ENCODE measurements around the gene IQGAP2.

The IQGAP2 gene

GRCh38 chr5:76691467-76692273 lies 288.6 kb downstream of the IQGAP2 start:
- Histone ChIP-seq H3K36me3 (ENCODE audit: control insufficient read depth, insufficient read depth, low read length) (no peaks in the 10 kb centered on the region), H3K27me3 (replicated peaks; ENCODE audit: control insufficient read depth, insufficient read depth, low read length) (no peaks in the 10 kb centered on the region), H3K4me3 (replicated peaks; ENCODE audit: low read depth, low read length) (0 out of 2 replicates have a peak overlapping the region, but pooled peaks have one; percentile 3)
- DNase-seq (ENCODE audit: extremely low read depth, insufficient read length), result peak; percentile 37
- no peak for TF ChIP-seq CTCF (IDR thresholded peaks at IDR 0.05; ENCODE audit: insufficient read depth, low read length, poor library complexity, severe bottlenecking)

- H3K27me3 ChIP-seq (replicated peaks; ENCODE audit: control insufficient read depth, insufficient read depth, low read length), result no peaks in the 10 kb centered on the region
- no peak overlapping the region for H3K4me3 ChIP-seq (replicated peaks; ENCODE audit: low read depth, low read length)
- DNase-seq (ENCODE audit: extremely low read depth, insufficient read length), result no peak
- H3K36me3 ChIP-seq (ENCODE audit: control insufficient read depth, insufficient read depth, low read length), result no peaks in the 10 kb centered on the region
- TF ChIP-seq CTCF (IDR thresholded peaks at IDR 0.05; ENCODE audit: insufficient read depth, low read length, poor library complexity, severe bottlenecking), result no peak
Measured at GRCh38 chr5:76692274-76692540, 289.1 kb downstream of the IQGAP2 start.

- DNase-seq (ENCODE audit: extremely low read depth, insufficient read length), result no peak
- H3K36me3 ChIP-seq (ENCODE audit: control insufficient read depth, insufficient read depth, low read length), result no peaks in the 10 kb centered on the region
- no peak overlapping the region for H3K4me3 ChIP-seq (replicated peaks; ENCODE audit: low read depth, low read length)
- no peak for TF ChIP-seq CTCF (IDR thresholded peaks at IDR 0.05; ENCODE audit: insufficient read depth, low read length, poor library complexity, severe bottlenecking)
- H3K27me3 ChIP-seq (replicated peaks; ENCODE audit: control insufficient read depth, insufficient read depth, low read length), result no peaks in the 10 kb centered on the region
Measured at GRCh38 chr5:76692651-76693050, 289.6 kb downstream of the IQGAP2 start.

- no peak for TF ChIP-seq CTCF (IDR thresholded peaks at IDR 0.05; ENCODE audit: insufficient read depth, low read length, poor library complexity, severe bottlenecking)
- H3K27me3 ChIP-seq (replicated peaks; ENCODE audit: control insufficient read depth, insufficient read depth, low read length), result no peaks in the 10 kb centered on the region
- no peak for DNase-seq (ENCODE audit: extremely low read depth, insufficient read length)
- H3K4me3 ChIP-seq (replicated peaks; ENCODE audit: low read depth, low read length), result no peak overlapping the region
- H3K36me3 ChIP-seq (ENCODE audit: control insufficient read depth, insufficient read depth, low read length), result no peaks in the 10 kb centered on the region
Measured at GRCh38 chr5:76693141-76693540, 290.1 kb downstream of the IQGAP2 start.

- no peak overlapping the region for H3K4me3 ChIP-seq (replicated peaks; ENCODE audit: low read depth, low read length)
- DNase-seq (ENCODE audit: extremely low read depth, insufficient read length), result no peak
- no peaks in the 10 kb centered on the region for H3K36me3 ChIP-seq (ENCODE audit: control insufficient read depth, insufficient read depth, low read length)
- H3K27me3 ChIP-seq (replicated peaks; ENCODE audit: control insufficient read depth, insufficient read depth, low read length), result no peaks in the 10 kb centered on the region
- TF ChIP-seq CTCF (IDR thresholded peaks at IDR 0.05; ENCODE audit: insufficient read depth, low read length, poor library complexity, severe bottlenecking), result no peak
Measured at GRCh38 chr5:76694317-76694716, 291.2 kb downstream of the IQGAP2 start.

- H3K27me3 ChIP-seq (replicated peaks; ENCODE audit: control insufficient read depth, insufficient read depth, low read length), result no peaks in the 10 kb centered on the region
- no peaks in the 10 kb centered on the region for H3K36me3 ChIP-seq (ENCODE audit: control insufficient read depth, insufficient read depth, low read length)
- H3K4me3 ChIP-seq (replicated peaks; ENCODE audit: low read depth, low read length), result no peak overlapping the region
- TF ChIP-seq CTCF (IDR thresholded peaks at IDR 0.05; ENCODE audit: insufficient read depth, low read length, poor library complexity, severe bottlenecking), result no peak
- no peak for DNase-seq (ENCODE audit: extremely low read depth, insufficient read length)
Measured at GRCh38 chr5:76695346-76695745, 292.3 kb downstream of the IQGAP2 start.

Measured in GM06990 (cell line).